ENCODE results near the gene ACTA2. TPM values are rescaled to one million over a fixed set of nuclear protein-coding genes. Genes with fewer than 3 reads are reported as not detected.

The ACTA2 gene
- 1.5 TPM for polyA plus RNA-seq (2013, experiment 1 of 2)
- polyA plus RNA-seq (2013, experiment 2 of 2) = 1.6 TPM

DNA sequence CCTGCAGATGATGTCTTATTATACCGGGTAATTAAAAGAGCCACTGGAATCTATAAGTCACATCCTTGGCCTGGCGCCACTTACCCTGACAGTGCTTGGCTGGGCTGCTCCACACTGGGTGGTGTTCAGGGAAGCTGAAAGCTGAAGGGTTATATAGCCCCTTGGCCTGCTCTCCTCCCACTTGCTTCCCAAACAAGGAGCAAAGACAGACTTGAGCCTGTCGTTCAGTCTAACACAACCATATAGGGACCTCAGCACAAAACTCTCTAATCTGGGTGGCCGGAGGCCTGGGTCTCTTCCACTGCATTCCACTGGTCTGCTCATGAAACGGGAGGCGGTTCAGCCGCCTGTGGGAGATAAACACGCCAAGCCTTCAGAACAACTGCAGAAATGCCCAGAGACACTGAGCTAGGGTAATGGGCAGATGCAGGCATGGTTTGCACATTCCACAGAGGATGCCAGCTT, at the start of gene ACTA2:
Gene ACTA2 (minus strand): TSS at position 127 of the 465 bp plus-strand sequence. CDS start 3,843 bp downstream, outside the sequence.
- Histone ChIP-seq H3K18ac (ENCODE audit: low read length) (no peak within 1 kb of the TSS), H3K36me3 (ENCODE audit: control insufficient read depth, insufficient read depth, low read length) (no peaks in the 10 kb centered on the region), H4K5ac (ENCODE audit: low read length) (no peak within 1 kb of the TSS), H3K27me3 (ENCODE audit: insufficient read depth, low read length, poor library complexity) (no peaks in the 10 kb centered on the region), H2BK120ac (ENCODE audit: low read depth, low read length) (no peak within 1 kb of the TSS), H2BK5ac (ENCODE audit: low read length) (no peak within 1 kb of the TSS), H3K4me2 (ENCODE audit: low read length) (no peak within 1 kb of the TSS), H3K4ac (ENCODE audit: low read depth, low read length) (no peak within 1 kb of the TSS), H3K27ac (ENCODE audit: low read depth, low read length) (no peak within 1 kb of the TSS), H4K8ac (ENCODE audit: low read depth, low read length) (no peak within 1 kb of the TSS), H3K23ac (ENCODE audit: low read length) (no peak within 1 kb of the TSS), H3K4me3 (ENCODE audit: low read length) (no peak within 1 kb of the TSS), H3K79me1 (ENCODE audit: low read length) (no peaks in the 10 kb centered on the region), H3K9ac (ENCODE audit: low read length) (no peak within 1 kb of the TSS), H2BK15ac (replicated peaks; ENCODE audit: low read depth) (no peak within 1 kb of the TSS), H3K4me1 (ENCODE audit: control insufficient read depth, low read depth, low read length) (no peaks in the 10 kb centered on the region), H2AK5ac (ENCODE audit: low read length) (no peak within 1 kb of the TSS), H3K79me2 (ENCODE audit: control insufficient read depth, insufficient read depth, low read length) (no peaks in the 10 kb centered on the region), H3K56ac (ENCODE audit: low read length) (no peak within 1 kb of the TSS)
- no peak for DNase-seq
- no CpG with 5 or more reads among the region's 8 CpGs for WGBS (ENCODE audit: extremely low coverage, insufficient coverage, low lambda C conversion rate)

- Histone ChIP-seq H3K4me3 (ENCODE audit: low read length) (no peak overlapping the region), H4K5ac (ENCODE audit: low read length) (no peak overlapping the region), H2BK120ac (ENCODE audit: low read depth, low read length) (no peak overlapping the region), H3K23ac (ENCODE audit: low read length) (no peak overlapping the region), H2BK5ac (ENCODE audit: low read length) (no peak overlapping the region), H3K56ac (ENCODE audit: low read length) (no peak overlapping the region), H3K9ac (ENCODE audit: low read length) (no peak overlapping the region), H3K4me1 (ENCODE audit: control insufficient read depth, low read depth, low read length) (no peaks in the 10 kb centered on the region), H3K27me3 (ENCODE audit: insufficient read depth, low read length, poor library complexity) (no peaks in the 10 kb centered on the region), H2BK15ac (replicated peaks; ENCODE audit: low read depth) (no peak overlapping the region), H3K79me1 (ENCODE audit: low read length) (no peaks in the 10 kb centered on the region), H3K36me3 (ENCODE audit: control insufficient read depth, insufficient read depth, low read length) (no peaks in the 10 kb centered on the region), H3K4ac (ENCODE audit: low read depth, low read length) (no peak overlapping the region), H3K18ac (ENCODE audit: low read length) (no peak overlapping the region), H3K27ac (ENCODE audit: low read depth, low read length) (no peak overlapping the region), H4K8ac (ENCODE audit: low read depth, low read length) (no peak overlapping the region), H3K4me2 (ENCODE audit: low read length) (no peak overlapping the region), H2AK5ac (ENCODE audit: low read length) (no peak overlapping the region), H3K79me2 (ENCODE audit: control insufficient read depth, insufficient read depth, low read length) (no peaks in the 10 kb centered on the region)
- peak; percentile 38 for DNase-seq
- WGBS (ENCODE audit: extremely low coverage, insufficient coverage, low lambda C conversion rate) = no CpG with 5 or more reads among the region's 4 CpGs
These were observed 49.1 kb upstream of the ACTA2 start for GRCh38 chr10:89001729-89002072.

- Histone ChIP-seq H3K56ac (ENCODE audit: low read length) (no peak overlapping the region), H2AK5ac (ENCODE audit: low read length) (no peak overlapping the region), H3K4me2 (ENCODE audit: low read length) (no peak overlapping the region), H3K36me3 (ENCODE audit: control insufficient read depth, insufficient read depth, low read length) (no peaks in the 10 kb centered on the region), H3K27ac (ENCODE audit: low read depth, low read length) (no peak overlapping the region), H3K4me1 (ENCODE audit: control insufficient read depth, low read depth, low read length) (no peaks in the 10 kb centered on the region), H3K79me2 (ENCODE audit: control insufficient read depth, insufficient read depth, low read length) (no peaks in the 10 kb centered on the region), H2BK5ac (ENCODE audit: low read length) (no peak overlapping the region), H3K79me1 (ENCODE audit: low read length) (no peaks in the 10 kb centered on the region), H3K27me3 (ENCODE audit: insufficient read depth, low read length, poor library complexity) (no peaks in the 10 kb centered on the region), H4K8ac (ENCODE audit: low read depth, low read length) (no peak overlapping the region), H4K5ac (ENCODE audit: low read length) (no peak overlapping the region), H2BK15ac (replicated peaks; ENCODE audit: low read depth) (no peak overlapping the region), H2BK120ac (ENCODE audit: low read depth, low read length) (no peak overlapping the region), H3K18ac (ENCODE audit: low read length) (no peak overlapping the region), H3K23ac (ENCODE audit: low read length) (no peak overlapping the region), H3K4ac (ENCODE audit: low read depth, low read length) (no peak overlapping the region), H3K4me3 (ENCODE audit: low read length) (no peak overlapping the region), H3K9ac (ENCODE audit: low read length) (no peak overlapping the region)
- no peak for DNase-seq
- WGBS (ENCODE audit: extremely low coverage, insufficient coverage, low lambda C conversion rate) = no CpG with 5 or more reads among the region's 5 CpGs
These were observed 48.6 kb upstream of the ACTA2 start for GRCh38 chr10:89001024-89001728.

DNA sequence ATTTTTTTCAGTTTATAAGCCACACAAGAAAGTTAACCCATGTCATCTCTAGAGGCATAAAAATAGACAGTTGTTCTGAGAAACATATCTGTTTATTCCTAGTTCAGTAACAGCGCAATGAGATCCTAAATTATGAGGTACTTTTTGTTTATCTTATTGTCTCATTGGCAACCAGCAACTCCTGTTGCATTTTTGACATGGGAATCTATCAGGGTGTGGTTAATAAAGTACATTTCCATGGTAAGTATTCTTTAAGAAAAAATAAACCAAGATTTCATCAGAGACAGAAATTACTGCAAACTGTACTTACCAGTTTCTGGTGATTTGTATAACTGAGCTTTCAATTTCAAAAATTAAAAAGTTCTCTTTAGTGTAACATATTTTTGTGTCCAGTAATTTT, 47.1 kb upstream of the ACTA2 start:
- no peak overlapping the region for H3K23ac ChIP-seq (ENCODE audit: low read length)
- no peak overlapping the region for H3K4me3 ChIP-seq (ENCODE audit: low read length)

DNA sequence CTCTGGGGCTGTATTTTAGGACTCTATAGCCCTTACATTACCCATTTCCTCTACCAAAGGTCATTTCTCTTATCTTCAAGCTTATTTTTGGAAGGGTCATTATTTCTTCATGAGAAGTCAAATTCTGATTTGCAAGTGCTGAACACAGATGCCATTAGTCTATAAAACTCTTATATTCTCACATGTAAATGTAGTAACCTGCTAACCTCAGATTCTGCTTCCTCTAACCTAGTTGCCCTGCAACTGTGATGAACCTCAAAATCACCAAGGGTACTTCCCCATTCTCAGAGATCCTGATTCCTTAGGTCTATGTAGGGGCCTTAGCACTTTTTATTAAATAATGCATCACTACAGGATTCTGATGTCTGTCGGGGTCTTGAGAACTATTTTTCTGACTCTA, 44.4 kb upstream of the ACTA2 start:
- Histone ChIP-seq H3K4me1 (ENCODE audit: control insufficient read depth, low read depth, low read length) (no peaks in the 10 kb centered on the region), H2BK5ac (ENCODE audit: low read length) (no peak overlapping the region), H3K27me3 (ENCODE audit: insufficient read depth, low read length, poor library complexity) (no peaks in the 10 kb centered on the region), H3K23ac (ENCODE audit: low read length) (no peak overlapping the region), H3K4ac (ENCODE audit: low read depth, low read length) (no peak overlapping the region), H4K5ac (ENCODE audit: low read length) (no peak overlapping the region), H2AK5ac (ENCODE audit: low read length) (no peak overlapping the region), H3K56ac (ENCODE audit: low read length) (no peak overlapping the region), H3K27ac (ENCODE audit: low read depth, low read length) (no peak overlapping the region), H4K8ac (ENCODE audit: low read depth, low read length) (no peak overlapping the region), H3K79me1 (ENCODE audit: low read length) (no peaks in the 10 kb centered on the region), H3K18ac (ENCODE audit: low read length) (no peak overlapping the region), H2BK15ac (replicated peaks; ENCODE audit: low read depth) (no peak overlapping the region), H3K4me2 (ENCODE audit: low read length) (no peak overlapping the region), H3K79me2 (ENCODE audit: control insufficient read depth, insufficient read depth, low read length) (no peaks in the 10 kb centered on the region), H2BK120ac (ENCODE audit: low read depth, low read length) (no peak overlapping the region), H3K4me3 (ENCODE audit: low read length) (no peak overlapping the region), H3K36me3 (ENCODE audit: control insufficient read depth, insufficient read depth, low read length) (no peaks in the 10 kb centered on the region), H3K9ac (ENCODE audit: low read length) (no peak overlapping the region)
- no CpG with 5 or more reads among the region's 1 CpG for WGBS (ENCODE audit: extremely low coverage, insufficient coverage, low lambda C conversion rate)
- no peak for DNase-seq

More for the DNA sequence above, 47.1 kb upstream of the ACTA2 start:
- H2BK5ac ChIP-seq (ENCODE audit: low read length) = no peak overlapping the region
- no peak for DNase-seq
- H3K4me1 ChIP-seq (ENCODE audit: control insufficient read depth, low read depth, low read length) = no peaks in the 10 kb centered on the region
- H2AK5ac ChIP-seq (ENCODE audit: low read length) = no peak overlapping the region
- H2BK15ac ChIP-seq (replicated peaks; ENCODE audit: low read depth) = no peak overlapping the region
- H4K8ac ChIP-seq (ENCODE audit: low read depth, low read length) = no peak overlapping the region
- H3K79me1 ChIP-seq (ENCODE audit: low read length) = no peaks in the 10 kb centered on the region
- no peaks in the 10 kb centered on the region for H3K79me2 ChIP-seq (ENCODE audit: control insufficient read depth, insufficient read depth, low read length)
- H3K56ac ChIP-seq (ENCODE audit: low read length) = no peak overlapping the region
- no peak overlapping the region for H3K27ac ChIP-seq (ENCODE audit: low read depth, low read length)
- no peaks in the 10 kb centered on the region for H3K36me3 ChIP-seq (ENCODE audit: control insufficient read depth, insufficient read depth, low read length)
- no peak overlapping the region for H3K9ac ChIP-seq (ENCODE audit: low read length)
- no peak overlapping the region for H4K5ac ChIP-seq (ENCODE audit: low read length)
- WGBS (ENCODE audit: extremely low coverage, insufficient coverage, low lambda C conversion rate) = no CpG with 5 or more reads among the region's 1 CpG
- no peaks in the 10 kb centered on the region for H3K27me3 ChIP-seq (ENCODE audit: insufficient read depth, low read length, poor library complexity)
- no peak overlapping the region for H3K18ac ChIP-seq (ENCODE audit: low read length)
- no peak overlapping the region for H2BK120ac ChIP-seq (ENCODE audit: low read depth, low read length)
- H3K4ac ChIP-seq (ENCODE audit: low read depth, low read length) = no peak overlapping the region
- H3K4me2 ChIP-seq (ENCODE audit: low read length) = no peak overlapping the region

All from mesendoderm (in vitro differentiated cells).